Activated T-helper 2 cell treated with anti-CD3 and anti-CD28 coated beads, Interferon-gamma antibody, Interleukin-2, Interleukin-4, amounts not matched to agents 10 μg/mL and 5 μg/mL and 100 μg/mL, durations not matched to agents 14 hours and 24 hours and 36 hours (primary cell): ENCODE measurements around the gene ARFGEF3. TPM values are rescaled to one million over a fixed set of nuclear protein-coding genes. Genes with fewer than 3 reads are reported as not detected.

Experiments used
- DNase-seq: peaks from one replicate; pipeline ENCODE4 v3.0.0; 2021; ENCODE audit warnings: low spot score
- H3K27ac Mint-ChIP-seq: one replicate; pipeline ENCODE4 v1.8.0; 2021; ENCODE audit warnings: mixed read lengths
- H3K27me3 Mint-ChIP-seq: one replicate; pipeline ENCODE4 v1.8.0; 2021; ENCODE audit warnings: low read depth, mixed read lengths
- H3K36me3 Mint-ChIP-seq: one replicate; pipeline ENCODE4 v1.8.0; 2021; ENCODE audit warnings: low read depth, mixed read lengths
- H3K4me1 Mint-ChIP-seq: one replicate; pipeline ENCODE4 v1.8.0; 2021; ENCODE audit warnings: low read depth, mixed read lengths
- H3K4me3 Mint-ChIP-seq: one replicate; pipeline ENCODE4 v1.8.0; 2021; ENCODE audit warnings: low read depth, mild to moderate bottlenecking, moderate library complexity, mixed read lengths
- H3K9me3 Mint-ChIP-seq: one replicate; pipeline ENCODE4 v1.8.0; 2021; ENCODE audit warnings: mixed read lengths
- intact Hi-C: fragments of 100-400 bp; cut with micrococcal nuclease; formaldehyde crosslinking; loops from one replicate; pipeline ENCODE4 v1.15.1; 2023
- total RNA-seq: library from RNA; stranded (reverse); gene quantifications from 2 replicates; pipeline ENCODE4 v1.2.3, GENCODE V29; 2022

ARFGEF3 gene
- total RNA-seq, 1 donor from 2014 or later, result 0.55 TPM

GRCh38 chr6:138242987-138243592, 81.4 kb downstream of the ARFGEF3 start:
- intact Hi-C loops, result no loop called here
- H3K27me3 Mint-ChIP-seq, result peaks cover 9% of the 10 kb centered on the region
- no peaks in the 10 kb centered on the region for H3K9me3 Mint-ChIP-seq
- no peak for DNase-seq
- H3K4me1 Mint-ChIP-seq, result no peaks in the 10 kb centered on the region
- H3K4me3 Mint-ChIP-seq, result no peak overlapping the region
- no peak overlapping the region for H3K27ac Mint-ChIP-seq
- no peaks in the 10 kb centered on the region for H3K36me3 Mint-ChIP-seq

- Mint-ChIP-seq H3K36me3 (no peaks in the 10 kb centered on the region), H3K27me3 (peaks cover 8% of the 10 kb centered on the region), H3K27ac (no peak overlapping the region), H3K4me1 (no peaks in the 10 kb centered on the region), H3K4me3 (no peak overlapping the region), H3K9me3 (no peaks in the 10 kb centered on the region)
- no peak for DNase-seq
- intact Hi-C loops, result no loop called here
Measured at GRCh38 chr6:138245751-138246150, 84.0 kb downstream of the ARFGEF3 start.

GRCh38 chr6:138246650-138247440, 85.1 kb downstream of the ARFGEF3 start:
- no peaks in the 10 kb centered on the region for H3K4me1 Mint-ChIP-seq
- H3K9me3 Mint-ChIP-seq, result no peaks in the 10 kb centered on the region
- H3K27ac Mint-ChIP-seq, result no peak overlapping the region
- DNase-seq, result no peak
- peaks cover 13% of the 10 kb centered on the region for H3K27me3 Mint-ChIP-seq
- intact Hi-C loops, result no loop called here
- no peaks in the 10 kb centered on the region for H3K36me3 Mint-ChIP-seq
- no peak overlapping the region for H3K4me3 Mint-ChIP-seq

- Mint-ChIP-seq H3K4me3 (no peak overlapping the region), H3K27ac (no peak overlapping the region), H3K4me1 (no peaks in the 10 kb centered on the region), H3K27me3 (peaks cover 12% of the 10 kb centered on the region), H3K9me3 (no peaks in the 10 kb centered on the region), H3K36me3 (no peaks in the 10 kb centered on the region)
- no peak for DNase-seq
- intact Hi-C loops, result no loop called here
Measured at GRCh38 chr6:138248011-138248410, 86.3 kb downstream of the ARFGEF3 start.

GRCh38 chr6:138248878-138249277, 87.1 kb downstream of the ARFGEF3 start:
- peaks cover 9% of the 10 kb centered on the region for H3K27me3 Mint-ChIP-seq
- intact Hi-C loops, result no loop called here

GRCh38 chr6:138250053-138250452, 88.3 kb downstream of the ARFGEF3 start:
- Mint-ChIP-seq H3K4me1 (no peaks in the 10 kb centered on the region), H3K27ac (no peak overlapping the region), H3K36me3 (no peaks in the 10 kb centered on the region), H3K4me3 (no peak overlapping the region), H3K27me3 (peaks cover 9% of the 10 kb centered on the region), H3K9me3 (no peaks in the 10 kb centered on the region)
- intact Hi-C loops, result no loop called here
- DNase-seq, result no peak

More at GRCh38 chr6:138248878-138249277, 87.1 kb downstream of the ARFGEF3 start:
- Mint-ChIP-seq H3K4me3 (no peak overlapping the region), H3K27ac (no peak overlapping the region), H3K4me1 (no peaks in the 10 kb centered on the region), H3K9me3 (no peaks in the 10 kb centered on the region), H3K36me3 (no peaks in the 10 kb centered on the region)
- DNase-seq, result no peak

GRCh38 chr6:138250513-138251247, 88.9 kb downstream of the ARFGEF3 start:
- Mint-ChIP-seq H3K4me1 (no peaks in the 10 kb centered on the region), H3K9me3 (no peaks in the 10 kb centered on the region), H3K4me3 (no peak overlapping the region), H3K36me3 (no peaks in the 10 kb centered on the region), H3K27ac (no peak overlapping the region), H3K27me3 (peaks cover 9% of the 10 kb centered on the region)
- intact Hi-C loops, result no loop called here
- DNase-seq, result no peak

GRCh38 chr6:138253731-138254130, 92.0 kb downstream of the ARFGEF3 start:
- no peaks in the 10 kb centered on the region for H3K4me1 Mint-ChIP-seq
- H3K27me3 Mint-ChIP-seq, result peaks cover 6% of the 10 kb centered on the region
- H3K9me3 Mint-ChIP-seq, result no peaks in the 10 kb centered on the region
- H3K36me3 Mint-ChIP-seq, result no peaks in the 10 kb centered on the region
- DNase-seq, result no peak
- no peak overlapping the region for H3K4me3 Mint-ChIP-seq
- H3K27ac Mint-ChIP-seq, result no peak overlapping the region
- intact Hi-C loops, result no loop called here

- H3K36me3 Mint-ChIP-seq, result no peaks in the 10 kb centered on the region
- intact Hi-C loops, result no loop called here
- no peaks in the 10 kb centered on the region for H3K4me1 Mint-ChIP-seq
- DNase-seq, result no peak
- no peak overlapping the region for H3K4me3 Mint-ChIP-seq
- no peaks in the 10 kb centered on the region for H3K9me3 Mint-ChIP-seq
- H3K27me3 Mint-ChIP-seq, result peaks cover 6% of the 10 kb centered on the region
- H3K27ac Mint-ChIP-seq, result no peak overlapping the region
Measured at GRCh38 chr6:138255443-138255842, 93.7 kb downstream of the ARFGEF3 start.

GRCh38 chr6:138257638-138258040, 95.9 kb downstream of the ARFGEF3 start:
- no peak for DNase-seq
- no peak overlapping the region for H3K4me3 Mint-ChIP-seq
- intact Hi-C loops, result no loop called here
- H3K27me3 Mint-ChIP-seq, result peaks cover 3% of the 10 kb centered on the region
- no peak overlapping the region for H3K27ac Mint-ChIP-seq
- no peaks in the 10 kb centered on the region for H3K9me3 Mint-ChIP-seq
- no peaks in the 10 kb centered on the region for H3K4me1 Mint-ChIP-seq
- H3K36me3 Mint-ChIP-seq, result no peaks in the 10 kb centered on the region

GRCh38 chr6:138258197-138258596, 96.5 kb downstream of the ARFGEF3 start:
- Mint-ChIP-seq H3K36me3 (no peaks in the 10 kb centered on the region), H3K4me1 (no peaks in the 10 kb centered on the region), H3K4me3 (no peak overlapping the region), H3K27me3 (peaks cover 3% of the 10 kb centered on the region), H3K9me3 (no peaks in the 10 kb centered on the region), H3K27ac (no peak overlapping the region)
- DNase-seq, result no peak
- intact Hi-C loops, result no loop called here

GRCh38 chr6:138258991-138259390, 97.3 kb downstream of the ARFGEF3 start:
- no peak for DNase-seq
- H3K27ac Mint-ChIP-seq, result no peak overlapping the region
- no peaks in the 10 kb centered on the region for H3K36me3 Mint-ChIP-seq
- no peaks in the 10 kb centered on the region for H3K9me3 Mint-ChIP-seq
- no peaks in the 10 kb centered on the region for H3K4me1 Mint-ChIP-seq
- intact Hi-C loops, result no loop called here
- H3K27me3 Mint-ChIP-seq, result peaks cover 3% of the 10 kb centered on the region
- no peak overlapping the region for H3K4me3 Mint-ChIP-seq
